ENCODE results near the gene ADGRB3. TPM values are rescaled to one million over a fixed set of nuclear protein-coding genes. Genes with fewer than 3 reads are reported as not detected.

Gene ADGRB3
- polyA plus RNA-seq, 3 donors, result 0.04 to 0.23 (median 0.05) TPM

GRCh38 chr6:69338431-69339162 is 703.5 kb downstream of the ADGRB3 start:
- no peaks in the 10 kb centered on the region for H3K27me3 ChIP-seq (ENCODE audit: control insufficient read depth in 2 of 2, insufficient read depth in 2 of 2, low read length in 2 of 2)
- DNase-seq, result no peak
- no peak overlapping the region for H3K27ac Mint-ChIP-seq
- H3K9me3 Mint-ChIP-seq, result no peaks in the 10 kb centered on the region
- no peaks in the 10 kb centered on the region for H3K36me3 Mint-ChIP-seq
- H3K4me1 Mint-ChIP-seq, result no peaks in the 10 kb centered on the region
- TF ChIP-seq CTCF (IDR thresholded peaks at IDR 0.05), result no peak
- no peak overlapping the region for H3K4me3 ChIP-seq (replicated peaks in 1 of 3; ENCODE audit: low read depth in 2 of 3, low read length in 3 of 3)
- H4K20me1 ChIP-seq (ENCODE audit: insufficient read depth, low read length), result no peaks in the 10 kb centered on the region
- no peaks in the 10 kb centered on the region for H3K9me3 ChIP-seq (replicated peaks in 1 of 2; ENCODE audit: control insufficient read depth in 1 of 2, insufficient read depth in 1 of 2, low read length in 2 of 2)
- H3K36me3 ChIP-seq (replicated peaks in 1 of 2; ENCODE audit: control insufficient read depth in 1 of 2, insufficient read depth in 2 of 2, low read length in 2 of 2), result no peaks in the 10 kb centered on the region
- no peak overlapping the region for H3K27ac ChIP-seq (ENCODE audit: low read depth in 1 of 2, low read length in 2 of 2)
- H2AFZ ChIP-seq (ENCODE audit: insufficient read depth, low read depth, low read length, poor library complexity, severe bottlenecking), result no peak overlapping the region
- WGBS (ENCODE audit: insufficient coverage), result 100% methylated on average over 1 of the region's 5 CpGs
- intact Hi-C loops (cut with micrococcal nuclease), result no loop called here
- no peaks in the 10 kb centered on the region for H3K79me2 ChIP-seq (ENCODE audit: insufficient read depth, low read length)
- no peak overlapping the region for H3K4me3 Mint-ChIP-seq
- no peaks in the 10 kb centered on the region for H3K4me1 ChIP-seq (ENCODE audit: control insufficient read depth in 1 of 2, insufficient read depth in 2 of 2, low read length in 2 of 2)
- no peak overlapping the region for H3K9ac ChIP-seq (ENCODE audit: insufficient read depth, low read length, poor library complexity, severe bottlenecking)
- no peaks in the 10 kb centered on the region for H3K27me3 Mint-ChIP-seq (ENCODE audit: low read depth in 3 of 3)
- no peak overlapping the region for H3K4me2 ChIP-seq (replicated peaks; ENCODE audit: extremely low read depth, low read length, poor library complexity, severe bottlenecking)

- Mint-ChIP-seq H3K9me3 (peaks cover 0 to 2% (median 0%) of the 10 kb centered on the region in 7 donors), H3K27ac (no peak overlapping the region), H3K36me3 (no peaks in the 10 kb centered on the region), H3K4me3 (no peak overlapping the region), H3K4me1 (no peaks in the 10 kb centered on the region), H3K27me3 (ENCODE audit: low read depth in 3 of 3) (no peaks in the 10 kb centered on the region)
- Histone ChIP-seq H3K4me3 (replicated peaks in 1 of 3; ENCODE audit: low read depth in 2 of 3, low read length in 3 of 3) (no peak overlapping the region), H3K9ac (ENCODE audit: insufficient read depth, low read length, poor library complexity, severe bottlenecking) (no peak overlapping the region), H4K20me1 (ENCODE audit: insufficient read depth, low read length) (no peaks in the 10 kb centered on the region), H3K36me3 (replicated peaks in 1 of 2; ENCODE audit: control insufficient read depth in 1 of 2, insufficient read depth in 2 of 2, low read length in 2 of 2) (no peaks in the 10 kb centered on the region), H3K79me2 (ENCODE audit: insufficient read depth, low read length) (no peaks in the 10 kb centered on the region), H3K27ac (ENCODE audit: low read depth in 1 of 2, low read length in 2 of 2) (no peak overlapping the region), H3K27me3 (ENCODE audit: control insufficient read depth in 2 of 2, insufficient read depth in 2 of 2, low read length in 2 of 2) (no peaks in the 10 kb centered on the region), H2AFZ (ENCODE audit: insufficient read depth, low read depth, low read length, poor library complexity, severe bottlenecking) (no peak overlapping the region), H3K9me3 (replicated peaks in 1 of 2; ENCODE audit: control insufficient read depth in 1 of 2, insufficient read depth in 1 of 2, low read length in 2 of 2) (no peaks in the 10 kb centered on the region), H3K4me2 (replicated peaks; ENCODE audit: extremely low read depth, low read length, poor library complexity, severe bottlenecking) (no peak overlapping the region), H3K4me1 (ENCODE audit: control insufficient read depth in 1 of 2, insufficient read depth in 2 of 2, low read length in 2 of 2) (no peaks in the 10 kb centered on the region)
- WGBS (ENCODE audit: insufficient coverage), result 92% methylated on average over 5 of the region's 6 CpGs
- no peak for DNase-seq
- intact Hi-C loops (cut with micrococcal nuclease), result no loop called here
- TF ChIP-seq CTCF (IDR thresholded peaks at IDR 0.05), result no peak
Measured at GRCh38 chr6:69339163-69339550, 704.1 kb downstream of the ADGRB3 start.
